Fibroblast of lung (primary cell): ENCODE measurements around the gene ERCC6L2. TPM values are rescaled to one million over a fixed set of nuclear protein-coding genes. Genes with fewer than 3 reads are reported as not detected.
A peak's percentile ranks its signal among the peaks of the same experiment; 100 is the strongest.

Experiments
- DNase-seq, 2 donors: peaks; one replicate each; pipeline versions ENCODE4 v3.0.0 to v3.0.0-alpha.2; 2010; ENCODE audit warnings: low read depth in 2 of 2
- H2AFZ ChIP-seq: 2 replicates; pipeline ENCODE4 v1.5.1; 2012; ENCODE audit warnings: low read length, control low read depth, inconsistent platforms
- H3K27ac ChIP-seq: 2 replicates; pipeline ENCODE4 v1.5.1; 2011; ENCODE audit warnings: low read length, control low read depth; ENCODE audit not compliant: insufficient read depth
- H3K27me3 ChIP-seq: 2 replicates; pipeline ENCODE4 v1.5.1; 2011; ENCODE audit warnings: mild to moderate bottlenecking, low read length; ENCODE audit not compliant: control insufficient read depth, insufficient read depth
- H3K36me3 ChIP-seq: 2 replicates; pipeline ENCODE4 v1.5.1; 2011; ENCODE audit warnings: low read length; ENCODE audit not compliant: control insufficient read depth, insufficient read depth
- H3K4me1 ChIP-seq: 2 replicates; pipeline ENCODE4 v1.5.1; 2011; ENCODE audit warnings: low read length; ENCODE audit not compliant: control insufficient read depth, insufficient read depth; ENCODE audit errors: extremely low read depth
- H3K4me2 ChIP-seq: 2 replicates; pipeline ENCODE4 v1.5.1; 2011; ENCODE audit warnings: low read length, control low read depth; ENCODE audit not compliant: insufficient read depth; ENCODE audit errors: extremely low read depth
- H3K4me3 ChIP-seq, 4 experiments: fragments of 200-600 bp in 1 of 4; sonication (generic) in 1 of 4; replicated peaks in 1 of 4; 2 replicates each; pipeline ENCODE4 v1.5.1; 2011 to 2016; ENCODE audit warnings: low read length in 4 of 4, low read depth in 3 of 4, mild to moderate bottlenecking in 3 of 4, control low read depth in 2 of 4, inconsistent platforms in 1 of 4, mixed read lengths in 1 of 4; ENCODE audit not compliant: insufficient read depth in 1 of 4; ENCODE audit errors: control extremely low read depth in 1 of 4
- H3K79me2 ChIP-seq: 2 replicates; pipeline ENCODE4 v1.5.1; 2012; ENCODE audit warnings: mild to moderate bottlenecking, low read length, inconsistent platforms; ENCODE audit not compliant: control insufficient read depth, insufficient read depth
- H3K9ac ChIP-seq: 2 replicates; pipeline ENCODE4 v1.5.1; 2011; ENCODE audit warnings: mild to moderate bottlenecking, low read length, control low read depth; ENCODE audit not compliant: insufficient read depth
- H3K9me3 ChIP-seq: 2 replicates; pipeline ENCODE4 v1.5.1; 2012; ENCODE audit warnings: low read depth, low read length; ENCODE audit not compliant: control insufficient read depth, insufficient read depth
- H4K20me1 ChIP-seq: 2 replicates; pipeline ENCODE4 v1.5.1; 2011; ENCODE audit warnings: low read length; ENCODE audit not compliant: control insufficient read depth, insufficient read depth; ENCODE audit errors: extremely low read depth
- EZH2 ChIP-seq: IDR thresholded peaks from 2 replicates; pipeline ENCODE4 v1.5.1; 2012; ENCODE audit warnings: low read length, control low read depth, mild to moderate bottlenecking; ENCODE audit errors: missing control alignments
- polyA plus RNA-seq, 2 donors: library from polyadenylated mRNA; depleted of rRNA in 1 of 2; stranded (reverse) in 1 of 2; unstranded in 1 of 2; fragments of >200 nt; gene quantifications; 2 replicates each; pipeline ENCODE4 v1.2.1, GENCODE V29; 2011 to 2012; ENCODE audit warnings: missing spikeins in 1 of 2
- total RNA-seq: library from RNA; depleted of rRNA; stranded (reverse); fragments of >200 nt; gene quantifications from 2 replicates; pipeline ENCODE4 v1.2.1, GENCODE V29; 2014
- TF ChIP-seq, protein P1 (sequence below), 2 donors: IDR thresholded peaks in 1 of 2; conservative IDR thresholded peaks in 1 of 2; 1 replicate in 1 of 2; 2 replicates in 1 of 2; pipeline ENCODE4 v1.5.1; 2011 to 2012; ENCODE audit warnings: low read length in 2 of 2, control low read depth in 1 of 2, inconsistent platforms in 1 of 2, low read depth in 1 of 2, mild to moderate bottlenecking in 1 of 2

The ERCC6L2 gene
- total and polyA plus RNA-seq, 2 donors (not counting 1 experiment from before 2014, with no cell fraction given), result 45.0 to 117 TPM

DNA sequence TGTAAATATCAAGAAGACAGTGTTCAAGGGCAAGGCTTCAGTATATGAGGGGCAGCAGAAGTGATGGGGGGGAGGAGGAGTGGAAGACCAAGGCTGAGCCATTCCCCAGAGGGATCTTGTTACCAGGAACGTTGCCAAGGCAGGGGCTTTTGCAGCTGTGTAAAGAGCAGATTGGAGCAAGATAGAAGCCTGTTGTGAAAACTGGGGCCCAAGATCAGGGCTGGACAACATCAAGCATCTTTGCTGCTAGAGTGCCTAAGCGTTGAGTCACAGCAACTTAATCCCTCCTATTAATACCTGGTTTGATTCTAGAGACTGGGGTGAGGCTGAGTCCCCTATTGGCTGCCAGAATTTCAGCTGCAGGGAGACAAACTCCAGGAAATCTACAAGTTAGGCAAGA is 18.4 kb upstream of the ERCC6L2 start:
- TF ChIP-seq, protein P1, sequence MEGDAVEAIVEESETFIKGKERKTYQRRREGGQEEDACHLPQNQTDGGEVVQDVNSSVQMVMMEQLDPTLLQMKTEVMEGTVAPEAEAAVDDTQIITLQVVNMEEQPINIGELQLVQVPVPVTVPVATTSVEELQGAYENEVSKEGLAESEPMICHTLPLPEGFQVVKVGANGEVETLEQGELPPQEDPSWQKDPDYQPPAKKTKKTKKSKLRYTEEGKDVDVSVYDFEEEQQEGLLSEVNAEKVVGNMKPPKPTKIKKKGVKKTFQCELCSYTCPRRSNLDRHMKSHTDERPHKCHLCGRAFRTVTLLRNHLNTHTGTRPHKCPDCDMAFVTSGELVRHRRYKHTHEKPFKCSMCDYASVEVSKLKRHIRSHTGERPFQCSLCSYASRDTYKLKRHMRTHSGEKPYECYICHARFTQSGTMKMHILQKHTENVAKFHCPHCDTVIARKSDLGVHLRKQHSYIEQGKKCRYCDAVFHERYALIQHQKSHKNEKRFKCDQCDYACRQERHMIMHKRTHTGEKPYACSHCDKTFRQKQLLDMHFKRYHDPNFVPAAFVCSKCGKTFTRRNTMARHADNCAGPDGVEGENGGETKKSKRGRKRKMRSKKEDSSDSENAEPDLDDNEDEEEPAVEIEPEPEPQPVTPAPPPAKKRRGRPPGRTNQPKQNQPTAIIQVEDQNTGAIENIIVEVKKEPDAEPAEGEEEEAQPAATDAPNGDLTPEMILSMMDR (conservative IDR thresholded peaks at IDR 0.05 in 1 of 2, IDR thresholded peaks at IDR 0.05 in 1 of 2; ENCODE audit: low read depth in 1 of 2, low read length in 2 of 2), result no peak
- TF ChIP-seq EZH2, result no peak
- Histone ChIP-seq H3K4me3 (no peak overlapping the region), H2AFZ (no peak overlapping the region), H3K36me3 (no peaks in the 10 kb centered on the region), H4K20me1 (no peaks in the 10 kb centered on the region), H3K27me3 (no peaks in the 10 kb centered on the region), H3K4me2 (no peak overlapping the region), H3K9ac (no peak overlapping the region), H3K4me1 (peaks cover 8% of the 10 kb centered on the region), H3K9me3 (no peaks in the 10 kb centered on the region), H3K79me2 (no peaks in the 10 kb centered on the region), H3K27ac (no peak overlapping the region)
- DNase-seq, result peak; percentile 73 to 80

DNA sequence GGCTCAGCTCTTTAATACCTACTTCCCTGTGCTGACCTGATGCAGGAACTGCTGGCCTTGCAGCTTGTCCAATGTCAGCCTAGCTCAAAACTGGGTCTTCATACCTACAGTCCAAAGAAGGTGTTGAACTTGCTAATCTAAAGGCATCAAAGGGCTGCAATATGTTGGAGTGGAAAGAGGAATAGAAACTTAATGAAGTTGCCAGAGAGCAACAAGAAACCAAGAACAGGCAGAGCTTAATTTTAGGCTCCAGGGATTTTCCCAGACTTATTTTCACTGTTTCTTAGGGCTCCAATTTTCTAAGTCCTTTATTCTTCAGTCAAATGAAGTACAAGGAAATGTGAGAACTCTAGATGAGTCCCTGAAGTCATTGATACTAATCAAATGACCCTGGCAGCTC is 17.6 kb upstream of the ERCC6L2 start:
- Histone ChIP-seq H3K4me1 (peaks cover 8% of the 10 kb centered on the region), H3K79me2 (no peaks in the 10 kb centered on the region), H3K4me3 (no peak overlapping the region), H3K27me3 (no peaks in the 10 kb centered on the region), H3K9ac (no peak overlapping the region), H4K20me1 (no peaks in the 10 kb centered on the region), H3K9me3 (no peaks in the 10 kb centered on the region), H3K4me2 (no peak overlapping the region), H3K27ac (no peak overlapping the region), H3K36me3 (no peaks in the 10 kb centered on the region), H2AFZ (no peak overlapping the region)
- TF ChIP-seq, protein P1 (conservative IDR thresholded peaks at IDR 0.05 in 1 of 2, IDR thresholded peaks at IDR 0.05 in 1 of 2; ENCODE audit: low read depth in 1 of 2, low read length in 2 of 2), result no peak
- DNase-seq, result no peak

DNA sequence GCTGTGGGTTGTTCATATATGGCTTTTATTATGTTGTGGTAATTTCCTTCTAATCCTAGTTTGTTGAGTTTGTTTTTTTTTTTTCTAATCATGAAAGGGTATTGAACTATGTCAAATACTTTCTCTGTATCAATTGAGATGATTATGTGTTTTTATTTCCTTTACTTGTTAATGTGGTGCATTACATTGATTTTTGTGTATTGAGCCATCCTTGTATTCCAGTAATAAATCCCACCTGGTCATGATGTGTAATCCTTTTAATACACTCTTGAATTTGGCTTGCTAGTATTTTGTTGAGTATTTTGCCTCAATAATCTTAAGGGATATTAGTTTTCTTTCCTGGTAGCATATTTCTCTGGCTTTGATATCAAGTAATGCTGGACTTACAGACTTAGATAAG is 13.1 kb upstream of the ERCC6L2 start:
- H3K36me3 ChIP-seq, result no peaks in the 10 kb centered on the region
- H3K4me2 ChIP-seq, result no peak overlapping the region
- H4K20me1 ChIP-seq, result no peaks in the 10 kb centered on the region
- no peaks in the 10 kb centered on the region for H3K79me2 ChIP-seq
- no peak overlapping the region for H3K27ac ChIP-seq
- H3K4me3 ChIP-seq, result no peak overlapping the region
- no peak overlapping the region for H3K9ac ChIP-seq
- no peak for DNase-seq
- TF ChIP-seq, protein P1 (conservative IDR thresholded peaks at IDR 0.05 in 1 of 2, IDR thresholded peaks at IDR 0.05 in 1 of 2; ENCODE audit: low read depth in 1 of 2, low read length in 2 of 2), result no peak
- TF ChIP-seq EZH2, result no peak
- H3K27me3 ChIP-seq, result no peaks in the 10 kb centered on the region
- no peaks in the 10 kb centered on the region for H3K9me3 ChIP-seq
- peaks cover 1% of the 10 kb centered on the region for H3K4me1 ChIP-seq
- H2AFZ ChIP-seq, result no peak overlapping the region
